ENCODE results near the gene SERBP1.

DNA sequence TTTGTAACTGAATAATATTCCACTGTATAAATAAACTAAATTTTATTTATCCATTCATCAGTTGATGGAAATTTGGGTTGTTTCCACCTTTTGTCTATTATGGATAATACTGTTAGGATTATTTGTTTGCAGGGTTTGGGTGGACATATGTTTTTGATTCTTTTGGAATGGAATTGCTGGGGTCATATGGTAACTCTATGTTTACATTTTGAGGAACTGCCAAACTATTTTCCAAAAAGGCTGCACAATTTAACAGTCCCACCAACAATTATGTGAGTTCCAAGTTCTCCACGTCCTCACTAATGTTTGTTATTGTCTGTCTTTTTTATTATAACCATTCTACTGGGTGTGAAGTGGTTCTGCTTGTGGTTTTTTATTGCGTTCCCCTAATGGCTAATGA is 4.3 kb upstream of the SERBP1 start:
- no peak for TF ChIP-seq POLR2A (IDR thresholded peaks at IDR 0.05; ENCODE audit: borderline replicate concordance, extremely low read depth, insufficient read depth, insufficient read length)
- TF ChIP-seq EZH2 (IDR thresholded peaks at IDR 0.05) = no peak
- TF ChIP-seq, protein P1, sequence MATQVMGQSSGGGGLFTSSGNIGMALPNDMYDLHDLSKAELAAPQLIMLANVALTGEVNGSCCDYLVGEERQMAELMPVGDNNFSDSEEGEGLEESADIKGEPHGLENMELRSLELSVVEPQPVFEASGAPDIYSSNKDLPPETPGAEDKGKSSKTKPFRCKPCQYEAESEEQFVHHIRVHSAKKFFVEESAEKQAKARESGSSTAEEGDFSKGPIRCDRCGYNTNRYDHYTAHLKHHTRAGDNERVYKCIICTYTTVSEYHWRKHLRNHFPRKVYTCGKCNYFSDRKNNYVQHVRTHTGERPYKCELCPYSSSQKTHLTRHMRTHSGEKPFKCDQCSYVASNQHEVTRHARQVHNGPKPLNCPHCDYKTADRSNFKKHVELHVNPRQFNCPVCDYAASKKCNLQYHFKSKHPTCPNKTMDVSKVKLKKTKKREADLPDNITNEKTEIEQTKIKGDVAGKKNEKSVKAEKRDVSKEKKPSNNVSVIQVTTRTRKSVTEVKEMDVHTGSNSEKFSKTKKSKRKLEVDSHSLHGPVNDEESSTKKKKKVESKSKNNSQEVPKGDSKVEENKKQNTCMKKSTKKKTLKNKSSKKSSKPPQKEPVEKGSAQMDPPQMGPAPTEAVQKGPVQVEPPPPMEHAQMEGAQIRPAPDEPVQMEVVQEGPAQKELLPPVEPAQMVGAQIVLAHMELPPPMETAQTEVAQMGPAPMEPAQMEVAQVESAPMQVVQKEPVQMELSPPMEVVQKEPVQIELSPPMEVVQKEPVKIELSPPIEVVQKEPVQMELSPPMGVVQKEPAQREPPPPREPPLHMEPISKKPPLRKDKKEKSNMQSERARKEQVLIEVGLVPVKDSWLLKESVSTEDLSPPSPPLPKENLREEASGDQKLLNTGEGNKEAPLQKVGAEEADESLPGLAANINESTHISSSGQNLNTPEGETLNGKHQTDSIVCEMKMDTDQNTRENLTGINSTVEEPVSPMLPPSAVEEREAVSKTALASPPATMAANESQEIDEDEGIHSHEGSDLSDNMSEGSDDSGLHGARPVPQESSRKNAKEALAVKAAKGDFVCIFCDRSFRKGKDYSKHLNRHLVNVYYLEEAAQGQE (IDR thresholded peaks at IDR 0.05; ENCODE audit: low read depth) = no peak
- TF ChIP-seq, protein P2, sequence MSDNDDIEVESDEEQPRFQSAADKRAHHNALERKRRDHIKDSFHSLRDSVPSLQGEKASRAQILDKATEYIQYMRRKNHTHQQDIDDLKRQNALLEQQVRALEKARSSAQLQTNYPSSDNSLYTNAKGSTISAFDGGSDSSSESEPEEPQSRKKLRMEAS (IDR thresholded peaks at IDR 0.05) = no peak
- no peak for TF ChIP-seq TCF7L2 (IDR thresholded peaks at IDR 0.05; ENCODE audit: borderline replicate concordance, extremely low read depth, insufficient read depth, insufficient read length)
- TF ChIP-seq, protein P3, sequence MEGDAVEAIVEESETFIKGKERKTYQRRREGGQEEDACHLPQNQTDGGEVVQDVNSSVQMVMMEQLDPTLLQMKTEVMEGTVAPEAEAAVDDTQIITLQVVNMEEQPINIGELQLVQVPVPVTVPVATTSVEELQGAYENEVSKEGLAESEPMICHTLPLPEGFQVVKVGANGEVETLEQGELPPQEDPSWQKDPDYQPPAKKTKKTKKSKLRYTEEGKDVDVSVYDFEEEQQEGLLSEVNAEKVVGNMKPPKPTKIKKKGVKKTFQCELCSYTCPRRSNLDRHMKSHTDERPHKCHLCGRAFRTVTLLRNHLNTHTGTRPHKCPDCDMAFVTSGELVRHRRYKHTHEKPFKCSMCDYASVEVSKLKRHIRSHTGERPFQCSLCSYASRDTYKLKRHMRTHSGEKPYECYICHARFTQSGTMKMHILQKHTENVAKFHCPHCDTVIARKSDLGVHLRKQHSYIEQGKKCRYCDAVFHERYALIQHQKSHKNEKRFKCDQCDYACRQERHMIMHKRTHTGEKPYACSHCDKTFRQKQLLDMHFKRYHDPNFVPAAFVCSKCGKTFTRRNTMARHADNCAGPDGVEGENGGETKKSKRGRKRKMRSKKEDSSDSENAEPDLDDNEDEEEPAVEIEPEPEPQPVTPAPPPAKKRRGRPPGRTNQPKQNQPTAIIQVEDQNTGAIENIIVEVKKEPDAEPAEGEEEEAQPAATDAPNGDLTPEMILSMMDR (IDR thresholded peaks at IDR 0.05 in 2 of 3, conservative IDR thresholded peaks at IDR 0.05 in 1 of 3; ENCODE audit: borderline replicate concordance in 1 of 3, insufficient read depth in 1 of 3, low read depth in 2 of 3, low read length in 2 of 3) = no peak
- no peak for TF ChIP-seq JUND (IDR thresholded peaks at IDR 0.05)
- no peak for TF ChIP-seq POLR2AphosphoS5 (IDR thresholded peaks at IDR 0.05; ENCODE audit: low read depth, low read length)
- no peak for TF ChIP-seq EGR1 (IDR thresholded peaks at IDR 0.05; ENCODE audit: low read depth)
- no peak for TF ChIP-seq FOSL1 (IDR thresholded peaks at IDR 0.05; ENCODE audit: low read depth)
- TF ChIP-seq ZBTB33 (IDR thresholded peaks at IDR 0.05; ENCODE audit: extremely low read depth, insufficient replicate concordance, low read length) = no peak
- TF ChIP-seq CBX3 (IDR thresholded peaks at IDR 0.05; ENCODE audit: low read depth) = no peak
- TF ChIP-seq ZNF274 (IDR thresholded peaks at IDR 0.05; ENCODE audit: low read depth, low read length) = no peak
- TF ChIP-seq, protein P4, sequence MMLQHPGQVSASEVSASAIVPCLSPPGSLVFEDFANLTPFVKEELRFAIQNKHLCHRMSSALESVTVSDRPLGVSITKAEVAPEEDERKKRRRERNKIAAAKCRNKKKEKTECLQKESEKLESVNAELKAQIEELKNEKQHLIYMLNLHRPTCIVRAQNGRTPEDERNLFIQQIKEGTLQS (IDR thresholded peaks at IDR 0.05) = no peak
